DMS153 treated with DMSO at 0.1 percent for 48 hours (cell line): ENCODE data around the gene ANKAR.
A peak's percentile ranks its signal among the peaks of the same experiment; 100 is the strongest.
"Not testable (repeated sequence)": the region's sequence is repeated elsewhere in the genome, so short reads cannot be mapped to it uniquely, and the experiment has no call there.

ENCODE experiments used
- DNase-seq: peaks from one replicate; lab custom pipeline; 2025; ENCODE audit not compliant: unreplicated experiment; lab: John Stamatoyannopoulos, UW

Gene ANKAR

DNA sequence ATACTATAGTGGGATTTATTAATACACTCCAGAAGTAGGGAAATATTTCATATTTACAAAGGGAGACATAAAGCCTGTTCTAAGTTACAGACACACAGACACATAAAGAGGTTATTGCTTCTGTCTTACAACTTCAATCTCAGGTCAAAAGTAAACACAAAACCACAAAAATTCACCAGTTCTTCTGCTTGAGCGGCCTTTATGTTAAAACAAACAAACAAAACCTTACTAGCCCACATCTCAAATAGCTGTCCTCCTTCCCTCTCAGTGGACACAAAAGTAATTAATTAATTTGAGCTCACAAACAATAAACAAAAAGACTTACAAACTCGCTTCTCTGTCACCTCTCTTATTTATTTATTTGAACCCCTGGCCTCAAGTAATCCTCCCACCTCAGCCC lies 14.7 kb upstream of the ANKAR start:
- DNase-seq: no peak

DNA sequence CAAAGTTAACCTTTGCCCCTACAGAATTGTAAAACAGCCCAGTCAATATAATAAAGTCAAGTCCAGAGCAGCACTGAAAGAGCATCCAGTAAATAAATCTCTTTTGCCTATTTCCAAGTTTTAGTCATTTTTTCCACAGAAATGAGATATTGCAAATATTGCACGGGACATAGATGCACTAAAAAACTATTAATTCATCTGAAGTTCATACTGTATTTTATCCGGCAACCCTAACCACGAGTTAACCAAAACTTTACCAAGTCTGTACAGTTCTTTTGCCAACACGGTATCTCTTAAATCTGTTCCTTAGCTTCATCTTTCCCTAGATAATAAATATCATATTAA lies 13.7 kb upstream of the ANKAR start:
- no peak for DNase-seq

DNA sequence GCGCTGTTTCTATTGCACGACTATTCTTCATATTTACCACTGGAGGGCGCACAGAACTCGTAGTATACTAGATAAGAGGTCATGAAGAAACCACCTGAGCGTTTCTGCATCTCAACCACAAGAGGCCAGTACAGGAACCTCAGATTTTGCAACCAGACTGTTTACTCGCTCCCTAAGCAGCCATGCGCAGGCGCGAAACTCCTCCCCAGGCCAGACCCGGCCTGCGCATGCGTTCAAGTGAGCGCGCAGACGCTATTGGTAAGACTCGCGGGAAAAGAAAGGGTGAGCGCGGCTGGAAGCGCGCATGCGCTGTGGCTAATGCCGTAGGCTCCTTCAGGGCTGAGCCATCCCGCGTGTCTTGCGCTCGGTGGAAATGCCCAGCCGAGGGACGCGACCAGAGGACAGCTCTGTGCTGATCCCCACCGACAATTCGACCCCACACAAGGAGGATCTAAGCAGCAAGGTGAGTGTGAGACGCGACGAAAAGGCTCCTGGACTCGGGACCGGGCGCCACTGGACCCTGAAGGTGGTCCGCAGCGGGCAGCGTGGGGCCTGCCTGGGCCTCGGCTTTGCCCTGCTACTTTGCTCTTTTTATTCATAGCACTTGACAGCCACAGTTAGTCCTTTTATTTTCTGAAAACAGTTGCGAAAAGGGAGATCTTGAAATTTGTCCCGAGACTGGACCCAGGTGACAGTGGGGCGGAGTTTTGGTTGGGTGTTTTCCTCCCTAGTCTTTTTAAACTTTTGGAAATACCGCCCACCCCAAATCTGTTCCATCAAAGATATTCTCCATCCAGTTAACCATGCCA lies 13.1 kb upstream of the ANKAR start, which contains the start of gene ASNSD1:
ASNSD1 (plus strand) TSS at position 312 of the 809 bp plus-strand sequence. CDS start 4,674 bp downstream, outside the sequence.
- DNase-seq: peak; percentile 97

DNA sequence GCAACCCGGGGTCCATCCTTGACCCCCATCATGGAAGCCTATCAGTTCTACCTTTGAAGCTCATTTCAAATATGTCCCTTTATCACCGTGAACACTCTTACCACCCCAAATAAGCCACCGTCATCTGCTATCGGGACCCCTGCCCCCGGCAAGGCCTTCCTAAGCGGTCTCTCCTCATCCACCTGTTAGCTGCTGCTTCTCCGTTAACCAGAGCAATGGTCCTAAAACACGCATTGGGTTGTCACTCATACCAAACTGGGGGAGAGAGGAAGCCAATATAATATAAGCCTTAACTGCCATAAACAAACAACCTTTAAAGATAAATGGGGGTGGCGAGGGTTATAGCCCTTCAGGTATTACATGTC lies 12.5 kb upstream of the ANKAR start:
- DNase-seq: no peak

DNA sequence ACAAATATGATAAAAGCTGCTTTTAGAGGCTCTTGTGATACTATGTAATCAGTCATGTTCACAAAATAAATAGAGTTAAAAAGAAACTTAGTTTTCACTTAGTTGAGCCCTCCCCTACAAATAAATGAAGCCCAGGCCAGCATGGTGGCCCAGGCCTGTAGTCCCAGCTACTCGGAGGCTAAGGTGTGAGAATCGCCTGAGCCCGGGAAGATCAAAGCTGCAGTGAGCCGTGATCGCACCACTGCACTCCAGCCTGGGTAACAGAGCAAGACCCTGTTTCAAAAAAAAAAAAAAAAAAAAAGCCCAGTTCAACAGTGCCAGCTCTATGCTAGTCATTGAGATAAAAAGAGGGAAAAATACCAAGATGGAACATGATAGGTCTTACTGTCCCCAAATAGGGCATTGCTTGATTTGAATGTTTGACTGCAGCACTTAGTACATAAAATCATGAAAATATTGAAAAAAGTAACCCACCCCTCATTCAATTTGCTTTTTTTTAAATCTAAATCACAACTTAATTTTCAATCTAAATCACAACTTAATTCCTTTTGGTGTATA lies 11.7 kb upstream of the ANKAR start:
- no peak for DNase-seq

DNA sequence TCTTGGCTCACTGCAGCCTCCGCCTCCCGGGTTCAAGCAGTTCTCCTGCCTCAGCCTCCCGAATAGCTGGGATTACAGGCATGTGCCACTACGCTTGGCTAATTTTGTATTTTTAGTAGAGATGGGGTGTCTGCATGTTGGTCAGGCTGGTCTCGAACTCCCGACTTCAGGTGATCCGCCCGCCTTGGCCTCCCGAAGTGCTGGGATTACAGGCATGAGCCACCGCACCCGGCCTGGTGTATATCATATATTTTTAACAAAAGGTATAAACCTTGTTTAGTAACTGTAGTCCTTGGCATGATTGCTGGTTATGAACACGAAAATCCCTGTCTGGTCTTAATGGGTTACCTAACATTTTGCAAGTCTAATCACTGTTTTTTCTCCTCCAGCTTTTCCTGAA lies 11.2 kb upstream of the ANKAR start:
- DNase-seq: not testable (repeated sequence)

DNA sequence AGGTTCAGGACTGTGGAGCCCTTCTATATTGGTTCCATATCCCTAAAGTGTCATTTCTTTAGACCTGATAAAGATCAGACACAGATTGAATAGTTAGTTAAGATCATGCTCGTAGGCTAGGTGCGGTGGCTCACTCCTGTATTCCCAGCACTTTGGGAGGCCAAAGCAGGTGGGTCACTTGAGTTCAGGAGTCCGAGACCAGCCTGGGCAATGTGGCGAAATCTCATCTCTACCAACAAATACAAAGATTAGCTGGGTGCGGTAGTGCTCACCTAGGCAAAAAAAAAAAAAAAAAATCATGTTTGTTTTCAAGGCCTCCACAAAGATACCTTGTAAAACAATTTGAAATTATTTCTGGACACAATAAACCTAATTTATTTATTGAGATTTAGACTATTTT lies 4.6 kb upstream of the ANKAR start:
- no peak for DNase-seq

DNA sequence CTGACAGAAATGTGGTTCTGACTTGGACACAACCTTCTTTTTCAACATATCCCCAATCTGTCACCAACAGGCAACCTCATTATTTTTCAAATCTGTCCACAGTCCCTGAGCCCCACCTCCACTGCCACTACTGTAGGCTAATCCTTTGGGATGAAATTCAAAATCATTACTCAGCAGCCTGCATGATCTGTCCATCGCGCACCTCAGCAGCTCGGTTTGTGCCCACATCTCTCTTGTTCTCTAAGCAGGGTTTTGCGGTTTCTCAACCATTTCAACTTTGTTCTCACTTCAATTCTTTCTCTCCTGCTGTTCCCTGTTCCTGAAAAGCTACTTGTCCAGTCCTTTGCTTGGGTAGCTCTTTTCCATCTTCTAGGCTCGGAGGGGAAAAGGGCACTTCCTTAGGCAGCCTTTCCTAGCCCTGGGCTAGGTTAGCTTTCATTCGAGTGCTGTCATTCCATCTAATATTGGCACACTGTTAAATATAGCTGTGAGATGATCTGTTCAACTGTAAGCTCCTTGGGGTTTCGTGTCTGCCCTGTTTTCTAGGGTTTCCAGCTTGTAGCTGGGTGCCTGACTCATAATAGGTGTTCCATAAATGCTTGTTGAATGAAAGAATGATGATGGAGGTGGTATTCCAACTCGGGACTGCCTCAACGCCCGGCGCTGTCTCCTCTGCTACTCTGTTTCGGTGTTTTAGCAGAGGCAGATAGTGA lies 653 bp upstream of the ANKAR start:
- DNase-seq: no peak

DNA sequence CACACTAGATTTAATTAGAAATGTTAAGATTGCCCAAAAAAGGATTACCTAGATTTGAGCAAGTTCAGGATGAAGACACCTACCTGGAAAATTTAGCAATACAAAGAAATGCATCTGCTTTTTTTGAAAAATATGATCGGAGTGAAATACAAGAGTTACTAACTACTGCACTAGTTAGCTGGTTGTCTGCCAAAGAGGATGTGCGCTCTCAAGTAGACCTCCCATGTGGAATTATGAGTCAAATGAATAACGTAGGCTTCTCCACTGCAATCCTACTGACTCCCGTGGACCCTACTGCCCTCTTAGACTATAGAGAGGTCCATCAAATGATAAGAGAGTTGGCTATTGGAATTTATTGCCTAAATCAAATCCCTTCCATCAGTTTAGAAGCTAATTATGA lies 2.0 kb downstream of the ANKAR start:
- no peak for DNase-seq

DNA sequence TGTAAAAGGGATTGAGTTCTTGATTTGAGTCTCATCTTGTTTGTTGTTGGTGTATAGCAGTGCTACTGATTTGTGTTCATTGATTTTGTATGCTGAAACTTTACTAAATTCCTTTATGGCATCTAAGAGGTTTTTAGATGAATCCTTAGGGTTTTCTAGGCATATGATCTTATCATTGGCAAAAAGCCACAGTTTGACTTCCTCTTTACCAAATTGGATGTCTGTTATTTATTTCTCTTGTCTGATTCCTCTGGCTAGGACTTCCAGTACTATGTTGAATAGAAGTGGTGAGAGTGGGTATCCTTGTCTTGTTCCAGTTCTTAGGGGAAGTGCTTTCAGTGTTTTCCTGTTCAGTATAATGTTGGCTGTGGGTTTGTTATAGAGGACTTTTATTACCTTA lies 4.8 kb downstream of the ANKAR start:
- DNase-seq: no peak

DNA sequence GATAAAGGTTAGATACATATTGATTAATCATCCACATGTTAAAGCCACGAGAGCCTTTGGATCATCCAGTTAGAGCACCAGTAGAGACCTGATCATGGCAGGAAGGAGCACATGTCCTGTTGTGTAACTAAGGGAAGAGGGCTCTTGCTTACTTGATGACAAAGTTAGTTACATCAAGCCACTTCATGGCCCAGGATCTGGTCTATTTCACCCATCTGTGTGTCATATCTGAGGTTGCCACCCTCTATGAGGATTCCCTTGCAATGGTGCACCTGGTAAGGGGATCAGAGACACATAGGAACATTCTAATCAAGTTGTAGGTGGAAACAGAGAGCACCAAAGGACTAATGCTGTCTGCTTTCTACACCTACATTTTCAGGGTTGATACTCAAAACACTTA lies 6.7 kb downstream of the ANKAR start:
- DNase-seq: no peak

DNA sequence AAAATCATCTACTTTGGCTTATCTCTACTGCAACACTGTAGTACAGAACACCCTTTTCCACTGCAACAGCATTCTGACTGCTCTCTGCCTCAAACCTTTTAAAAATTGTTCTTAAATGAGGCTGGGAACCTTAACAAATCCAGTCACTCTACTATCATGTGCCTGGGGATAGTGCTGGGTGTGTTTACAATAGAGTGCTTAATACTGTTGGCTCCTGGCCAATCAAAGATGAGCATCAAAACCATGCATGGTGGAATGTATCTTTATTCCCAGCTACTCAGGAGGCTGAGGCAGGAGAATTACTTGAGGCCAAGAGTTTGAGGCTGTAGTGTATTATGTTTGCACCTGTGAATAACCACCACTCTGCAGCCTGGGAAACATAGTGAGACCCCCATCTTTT lies 7.4 kb downstream of the ANKAR start:
- DNase-seq: no peak

DNA sequence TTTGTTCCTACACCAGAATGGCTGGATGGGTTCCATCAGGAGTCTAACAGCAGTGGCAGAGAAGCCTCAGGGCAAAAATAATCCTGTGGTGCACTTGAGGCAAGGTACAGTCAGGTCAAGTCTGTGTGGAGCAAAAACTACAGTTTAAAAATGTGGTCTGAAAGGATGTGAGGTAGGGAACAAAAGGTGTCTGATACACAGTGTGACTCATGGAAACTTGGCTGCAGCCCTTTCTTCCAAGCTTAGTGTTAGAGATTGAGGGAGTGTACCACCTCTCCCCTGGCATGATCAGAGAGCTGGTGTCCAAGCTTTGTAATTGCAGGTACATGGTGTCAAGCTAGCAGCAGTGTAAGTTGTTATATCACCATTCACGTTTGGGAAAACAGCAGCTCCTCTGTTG lies 8.9 kb downstream of the ANKAR start:
- DNase-seq: no peak

DNA sequence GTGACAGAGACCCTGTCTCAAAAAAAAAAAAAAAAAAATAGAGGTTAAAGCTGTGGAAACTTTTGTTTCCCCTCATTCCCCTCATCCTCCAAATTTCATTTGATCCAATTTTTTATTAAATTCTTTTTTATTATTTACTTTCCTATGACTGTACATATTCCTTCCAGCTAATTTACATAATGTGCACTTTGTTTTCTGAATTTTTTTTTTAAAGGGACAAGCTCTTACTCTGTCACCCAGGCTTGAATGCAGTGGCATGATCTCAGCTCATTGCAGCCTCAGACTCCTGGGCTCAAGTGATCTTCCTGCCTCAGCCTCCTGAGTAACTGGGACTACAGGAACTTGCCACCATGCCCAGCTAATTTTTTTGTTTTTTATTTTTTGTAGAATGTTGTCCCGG lies 10.3 kb downstream of the ANKAR start:
- no peak for DNase-seq

DNA sequence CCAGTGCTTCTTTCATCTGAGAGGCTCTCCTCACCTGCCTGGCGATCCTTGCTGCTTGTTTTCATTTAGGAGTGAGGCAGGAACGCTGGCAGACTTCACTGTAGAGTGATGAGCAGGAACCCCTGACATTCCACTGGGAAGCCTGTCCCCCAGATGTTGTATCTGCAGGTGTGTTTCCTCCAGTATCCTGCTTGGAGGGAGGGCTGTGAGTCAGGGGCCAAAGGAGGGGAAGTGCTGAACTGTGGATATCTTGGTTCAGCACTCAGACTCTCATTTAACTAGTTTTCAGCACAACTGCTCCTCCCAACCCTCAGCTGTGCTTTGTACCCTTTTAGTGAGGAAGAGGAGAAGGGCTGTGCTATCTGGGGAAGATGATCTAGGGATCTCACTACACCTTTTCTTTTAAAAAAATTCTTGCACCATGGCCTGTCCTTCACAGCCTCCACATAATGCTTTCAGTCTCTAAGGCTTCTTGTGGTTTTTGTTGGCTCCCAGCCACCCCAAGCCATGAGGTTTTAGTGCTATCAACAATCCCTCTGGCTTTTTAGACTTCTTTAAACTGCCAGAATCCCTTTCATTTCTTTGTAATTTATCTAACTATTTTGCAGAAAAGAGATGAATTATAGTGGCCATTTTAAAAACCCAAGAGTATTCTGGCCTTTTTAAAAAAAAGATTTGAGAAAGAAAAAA lies 11.2 kb downstream of the ANKAR start:
- no peak for DNase-seq

DNA sequence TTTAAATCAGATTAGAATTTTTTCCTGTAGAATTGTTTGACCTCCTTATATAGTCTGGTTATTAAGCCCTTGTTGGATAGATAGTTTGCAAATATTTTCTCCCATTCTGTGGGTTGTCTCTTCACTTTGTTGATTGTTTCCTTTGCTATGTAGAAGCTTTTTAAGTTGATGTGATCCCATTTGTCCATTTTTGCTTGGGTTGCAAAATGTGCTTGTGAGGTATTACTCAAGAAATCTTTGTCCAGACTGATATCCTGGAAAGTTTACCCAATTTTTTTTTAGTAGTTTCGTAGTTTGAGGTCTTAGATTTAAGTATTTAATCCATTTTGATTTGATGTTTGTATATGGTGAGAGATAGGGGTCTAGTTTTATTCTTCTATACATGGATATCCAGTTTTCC lies 13.3 kb downstream of the ANKAR start:
- not testable (repeated sequence) for DNase-seq

DNA sequence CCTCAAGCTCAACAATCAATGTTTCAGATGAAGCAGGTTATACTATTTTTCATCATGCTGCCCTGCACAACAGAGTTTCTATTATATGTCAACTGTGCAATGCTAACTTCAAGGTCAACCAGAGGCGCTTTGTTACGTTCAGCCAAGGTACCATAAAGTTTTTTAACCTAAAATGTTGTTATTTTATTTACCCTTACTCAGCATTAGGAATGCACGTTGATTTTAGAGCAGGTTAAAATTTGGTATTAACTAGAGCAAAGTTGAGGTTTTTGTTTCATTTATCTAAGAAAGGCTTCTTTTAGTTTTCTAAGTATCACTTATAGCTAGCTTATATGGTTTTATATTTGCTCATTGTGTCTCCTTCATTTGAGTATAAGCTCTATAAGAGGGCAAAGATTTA lies 21.8 kb downstream of the ANKAR start:
- no peak for DNase-seq

DNA sequence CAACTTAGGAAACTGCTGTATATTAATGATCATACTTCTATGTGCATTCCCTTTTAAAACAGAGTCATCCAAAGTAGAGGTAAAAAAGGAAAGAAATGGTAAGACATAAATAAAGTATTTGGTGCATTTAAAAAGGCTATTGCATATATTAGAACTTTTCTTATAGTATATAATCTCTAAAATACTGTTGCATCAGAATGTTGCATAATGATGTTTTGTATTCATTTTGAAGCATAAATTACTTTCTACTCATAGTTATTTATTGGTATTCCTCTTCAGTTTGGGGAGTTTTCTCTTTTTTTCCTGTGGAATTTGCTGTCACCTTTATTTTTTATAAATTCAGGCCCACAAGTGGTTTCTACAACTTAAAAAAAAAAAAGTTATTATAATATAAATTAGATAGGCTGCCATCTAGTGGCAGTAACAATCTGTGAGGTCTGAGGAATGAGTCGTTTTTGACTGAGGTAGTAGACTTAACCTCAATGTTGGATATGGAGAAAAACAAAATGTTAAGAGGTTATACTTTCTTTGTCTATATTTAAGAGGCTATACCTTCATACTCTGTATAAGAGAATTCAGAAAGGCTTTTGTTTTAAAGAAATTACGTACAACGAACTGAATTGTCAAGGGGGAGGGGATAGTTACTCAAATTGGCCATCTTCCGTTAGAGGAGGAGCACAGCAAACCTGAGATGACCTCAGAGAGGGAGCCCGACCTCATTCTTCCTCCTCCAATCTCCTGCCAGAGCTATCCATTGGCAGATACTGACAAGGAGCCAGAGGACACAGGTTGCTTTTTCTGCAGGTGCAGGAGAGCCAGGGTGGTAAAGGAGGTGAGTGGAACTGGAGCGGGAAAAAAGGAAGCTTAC lies 23.8 kb downstream of the ANKAR start:
- peak; percentile 37 for DNase-seq

DNA sequence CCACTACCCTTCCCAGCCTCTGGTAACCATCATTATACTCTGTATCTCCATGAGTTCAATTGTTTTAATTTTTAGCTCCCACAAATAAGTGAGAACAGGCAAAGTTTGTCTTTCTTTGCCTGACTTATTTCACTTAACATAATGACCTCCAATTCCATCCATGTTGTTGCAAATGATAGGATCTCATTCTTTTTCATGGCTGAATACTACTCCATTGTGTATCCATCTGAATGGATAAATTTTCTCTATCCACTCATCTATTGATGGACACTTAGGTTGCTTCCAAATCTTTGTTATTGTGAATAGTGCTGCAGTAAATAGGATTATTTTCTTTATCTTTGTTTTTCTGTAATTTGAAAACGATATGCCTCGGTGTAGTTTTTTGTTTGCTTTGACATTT lies 26.2 kb downstream of the ANKAR start:
- DNase-seq: no peak

DNA sequence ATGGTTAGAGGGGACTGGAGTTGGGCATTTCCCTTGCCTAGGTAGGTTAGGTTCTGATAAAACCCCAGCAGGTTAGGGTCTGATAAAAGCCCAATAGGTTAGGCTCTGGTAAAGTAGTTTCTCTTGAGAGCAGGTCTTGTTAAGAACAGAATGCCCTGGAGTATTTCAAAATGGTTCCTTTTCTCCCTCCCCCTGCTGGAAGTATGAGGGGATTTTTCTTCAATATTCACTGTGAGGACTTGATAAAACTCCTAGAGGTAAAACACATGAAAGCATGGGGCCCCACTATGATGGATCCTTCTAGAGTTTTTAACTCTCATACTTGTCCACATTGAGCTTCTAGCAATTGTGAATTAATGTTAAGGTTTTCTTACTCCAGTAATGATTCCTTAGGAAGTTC lies 27.6 kb downstream of the ANKAR start:
- DNase-seq: no peak
